HCT116 (cell line): ENCODE measurements around the gene ASCL5. TPM values are rescaled to one million over a fixed set of nuclear protein-coding genes. Genes with fewer than 3 reads are reported as not detected.
A peak's percentile ranks its signal among the peaks of the same experiment; 100 is the strongest.

Source experiments
- ATAC-seq: fragments of 200-7000 bp; cut with Tn5 transposase; 2 replicates; pipeline ENCODE4 v1.9.1; 2020; ENCODE audit warnings: mild to moderate bottlenecking, moderate library complexity
- Bru-seq: library from RNA; stranded (reverse); fragments of 400-500 nt; gene quantifications from one replicate; lab custom pipeline; 2021; lab: Mats Ljungman, UMichigan
- BruChase-seq, 2 experiments: library from RNA; stranded (reverse); fragments of 400-500 nt; gene quantifications; one replicate each; lab custom pipeline; 2021; lab: Mats Ljungman, UMichigan
- BruUV-seq: library from RNA; stranded (reverse); fragments of 400-500 nt; replicated peaks from 2 replicates; lab custom pipeline; 2021; lab: Mats Ljungman, UMichigan
- CTCF ChIA-PET: fragments of 300-600 bp; sonication (Branson Sonifier 250); formaldehyde crosslinking; loops from one replicate; lab custom pipeline; 2021; ENCODE audit warnings: antibody characterized with exemption; lab: Charles Lee
- POLR2A ChIA-PET: fragments of 300-600, 350-600 bp; sonication (Branson Sonifier 250); formaldehyde crosslinking; loops from one replicate; lab custom pipeline; 2021; ENCODE audit warnings: antibody characterized with exemption; lab: Charles Lee
- RAD21 ChIA-PET, 2 experiments: fragments of 300-600 bp; sonication (Branson Sonifier 250); formaldehyde crosslinking; loops; one replicate each; lab custom pipeline; 2023; ENCODE audit warnings: low total read pairs in 2 of 2; ENCODE audit not compliant: uncharacterized antibody in 2 of 2, unreplicated experiment in 2 of 2, low non-redundant PET in 1 of 2; lab: Charles Lee
- DNase-seq: peaks from one replicate; pipeline ENCODE4 v3.0.0-alpha.2; 2010; ENCODE audit warnings: low read depth, low spot score
- H2AFZ ChIP-seq: fragments of 200-600 bp; shearing (Covaris generic), sonication (generic); 2 replicates; pipeline ENCODE4 v1.6.1; 2017; ENCODE audit warnings: low read depth, mixed run types, mixed read lengths, antibody characterized with exemption, low read length; ENCODE audit not compliant: poor library complexity, severe bottlenecking
- H3K27ac ChIP-seq: 2 replicates; pipeline ENCODE4 v1.5.1; 2012; ENCODE audit warnings: low read depth, low read length
- H3K27me3 ChIP-seq: fragments of 200-600 bp; sonication (generic); 2 replicates; pipeline ENCODE4 v1.6.1; 2016; ENCODE audit warnings: mixed run types, low read length, mixed read lengths; ENCODE audit not compliant: insufficient read depth
- H3K36me3 ChIP-seq, 2 experiments: fragments of 200-500 bp in 1 of 2; fragments of 200-600 bp in 1 of 2; sonication (Bioruptor generic) in 1 of 2; sonication (generic) in 1 of 2; 2 replicates each; pipeline versions ENCODE4 v1.5.1 to v1.6.1; 2014 to 2016; ENCODE audit warnings: low read length in 2 of 2, inconsistent platforms in 1 of 2, mixed read lengths in 1 of 2, mixed run types in 1 of 2; ENCODE audit not compliant: insufficient read depth in 2 of 2, control insufficient read depth in 1 of 2
- H3K4me1 ChIP-seq, 2 experiments: fragments of 200-600 bp in 1 of 2; sonication (generic) in 1 of 2; 2 replicates each; pipeline versions ENCODE4 v1.5.1 to v1.6.1; 2012 to 2017; ENCODE audit warnings: low read length in 2 of 2, inconsistent platforms in 1 of 2, mild to moderate bottlenecking in 1 of 2, mixed read lengths in 1 of 2, mixed run types in 1 of 2, moderate library complexity in 1 of 2; ENCODE audit not compliant: insufficient read depth in 2 of 2, control insufficient read depth in 1 of 2
- H3K4me2 ChIP-seq: fragments of 200-600 bp; sonication (generic); 2 replicates; pipeline ENCODE4 v1.6.1; 2017; ENCODE audit warnings: mixed run types, low read length, mixed read lengths
- H3K4me3 ChIP-seq, 2 experiments: fragments of 200-600 bp in 1 of 2; sonication (generic) in 1 of 2; replicated peaks in 1 of 2; 2 replicates each; pipeline ENCODE4 v1.5.1; 2011 to 2016; ENCODE audit warnings: low read length in 2 of 2, control low read depth in 1 of 2, low read depth in 1 of 2, mild to moderate bottlenecking in 1 of 2, mixed read lengths in 1 of 2, mixed run types in 1 of 2
- H3K79me2 ChIP-seq: fragments of 200-600 bp; sonication (generic); 2 replicates; pipeline ENCODE4 v1.6.1; 2017; ENCODE audit warnings: mild to moderate bottlenecking, mixed run types, low read length, moderate library complexity, mixed read lengths; ENCODE audit not compliant: insufficient read depth
- H3K9ac ChIP-seq: fragments of 200-600 bp; sonication (generic); 2 replicates; pipeline ENCODE4 v1.6.1; 2016; ENCODE audit warnings: low read length, mixed read lengths
- H3K9me2 ChIP-seq: fragments of 200-600 bp; sonication (generic), shearing (Covaris generic); 2 replicates; pipeline ENCODE4 v1.6.1; 2017; ENCODE audit warnings: mixed run types, mild to moderate bottlenecking, moderate library complexity; ENCODE audit not compliant: insufficient read depth
- H3K9me3 ChIP-seq, 2 experiments: fragments of 200-500 bp in 1 of 2; fragments of 200-600 bp in 1 of 2; sonication (Bioruptor generic) in 1 of 2; sonication (generic) in 1 of 2; 2 replicates each; pipeline ENCODE4 v1.6.1; 2014 to 2017; ENCODE audit warnings: low read length in 2 of 2, mixed read lengths in 2 of 2, inconsistent platforms in 1 of 2, low read depth in 1 of 2, mild to moderate bottlenecking in 1 of 2, mixed run types in 1 of 2, moderate library complexity in 1 of 2; ENCODE audit not compliant: control insufficient read depth in 1 of 2, insufficient read depth in 1 of 2
- H4K20me1 ChIP-seq: fragments of 200-600 bp; sonication (generic), shearing (Covaris generic); 2 replicates; pipeline ENCODE4 v1.6.1; 2017; ENCODE audit warnings: mixed run types, mild to moderate bottlenecking, moderate library complexity; ENCODE audit not compliant: insufficient read depth
- CBX3 ChIP-seq: IDR thresholded peaks from 2 replicates; pipeline ENCODE4 v1.6.1; 2012; ENCODE audit warnings: low read depth
- ELF1 ChIP-seq: IDR thresholded peaks from 2 replicates; pipeline ENCODE4 v1.6.1; 2012; ENCODE audit warnings: low read depth, borderline replicate concordance
- EZH2 ChIP-seq: fragments of 200-600 bp; sonication (generic); IDR thresholded peaks from 2 replicates; pipeline ENCODE4 v1.6.1; 2017; ENCODE audit warnings: antibody characterized with exemption, mixed run types
- FOSL1 ChIP-seq: IDR thresholded peaks from 2 replicates; pipeline ENCODE4 v1.6.1; 2012; ENCODE audit warnings: low read depth
- JUND ChIP-seq: IDR thresholded peaks from 2 replicates; pipeline ENCODE4 v1.6.1; 2012
- POLR2AphosphoS5 ChIP-seq: IDR thresholded peaks from 2 replicates; pipeline ENCODE4 v1.6.1; 2011; ENCODE audit warnings: mild to moderate bottlenecking, low read depth, low read length, moderate library complexity
- RAD21 ChIP-seq: IDR thresholded peaks from 2 replicates; pipeline ENCODE4 v1.6.1; 2012; ENCODE audit warnings: low read depth, mild to moderate bottlenecking
- SP1 ChIP-seq: IDR thresholded peaks from 2 replicates; pipeline ENCODE4 v1.6.1; 2012; ENCODE audit warnings: low read depth
- SRF ChIP-seq: IDR thresholded peaks from 2 replicates; pipeline ENCODE4 v1.6.1; 2012; ENCODE audit warnings: low read depth
- ZFX ChIP-seq: fragments of 450-650 bp; IDR thresholded peaks from 2 replicates; pipeline ENCODE4 v1.6.1; 2017
- intact Hi-C: fragments of 100-400 bp; cut with micrococcal nuclease; formaldehyde crosslinking; loops from 2 replicates; pipeline ENCODE4 v1.10.0; 2022
- long read RNA-seq: library from polyadenylated mRNA; unstranded; transcript quantifications from one replicate; pipeline ENCODE4 v2.0.0, GENCODE V29; 2021; ENCODE audit not compliant: unreplicated experiment
- polyA plus RNA-seq: library from polyadenylated mRNA; unstranded; fragments of >200 nt; gene quantifications from 2 replicates; pipeline ENCODE4 v1.2.1, GENCODE V29; 2012; ENCODE audit warnings: missing spikeins
- total RNA-seq: library from RNA; stranded (reverse); gene quantifications from one replicate; pipeline ENCODE4 v1.2.1, GENCODE V29; 2021; ENCODE audit not compliant: unreplicated experiment
- TF ChIP-seq, protein P1 (sequence below): IDR thresholded peaks from 2 replicates; pipeline ENCODE4 v1.6.1; 2012
- TF ChIP-seq, protein P2 (sequence below), 3 experiments: fragments of 200-600 bp in 1 of 3; sonication (generic) in 1 of 3; IDR thresholded peaks in 2 of 3; conservative IDR thresholded peaks in 1 of 3; 2 replicates each; pipeline ENCODE4 v1.5.1; 2012 to 2017; ENCODE audit warnings: low read depth in 2 of 3, low read length in 2 of 3, antibody characterized with exemption in 1 of 3, borderline replicate concordance in 1 of 3, control low read depth in 1 of 3, mild to moderate bottlenecking in 1 of 3, mixed read lengths in 1 of 3, mixed run types in 1 of 3, moderate library complexity in 1 of 3; ENCODE audit not compliant: insufficient read depth in 1 of 3
- TF ChIP-seq, protein P3 (sequence below): IDR thresholded peaks from 2 replicates; pipeline ENCODE4 v1.6.1; 2012; ENCODE audit warnings: low read depth

ASCL5 gene, protein sequence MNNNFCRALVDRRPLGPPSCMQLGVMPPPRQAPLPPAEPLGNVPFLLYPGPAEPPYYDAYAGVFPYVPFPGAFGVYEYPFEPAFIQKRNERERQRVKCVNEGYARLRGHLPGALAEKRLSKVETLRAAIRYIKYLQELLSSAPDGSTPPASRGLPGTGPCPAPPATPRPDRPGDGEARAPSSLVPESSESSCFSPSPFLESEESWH
- total RNA-seq (0.15 TPM), Bru-seq, nascent RNA (percentile 24 among the genes with signal in this experiment), BruChase-seq, experiment 1, labeled RNA remaining after a 6-hour chase (percentile 23 among the genes with signal in this experiment), BruChase-seq, experiment 2, labeled RNA remaining after a 2-hour chase (percentile 25 among the genes with signal in this experiment)
- polyA plus RNA-seq: 0.32 and 0.59 TPM in 2 replicates
- long read RNA-seq: 0 reads

DNA sequence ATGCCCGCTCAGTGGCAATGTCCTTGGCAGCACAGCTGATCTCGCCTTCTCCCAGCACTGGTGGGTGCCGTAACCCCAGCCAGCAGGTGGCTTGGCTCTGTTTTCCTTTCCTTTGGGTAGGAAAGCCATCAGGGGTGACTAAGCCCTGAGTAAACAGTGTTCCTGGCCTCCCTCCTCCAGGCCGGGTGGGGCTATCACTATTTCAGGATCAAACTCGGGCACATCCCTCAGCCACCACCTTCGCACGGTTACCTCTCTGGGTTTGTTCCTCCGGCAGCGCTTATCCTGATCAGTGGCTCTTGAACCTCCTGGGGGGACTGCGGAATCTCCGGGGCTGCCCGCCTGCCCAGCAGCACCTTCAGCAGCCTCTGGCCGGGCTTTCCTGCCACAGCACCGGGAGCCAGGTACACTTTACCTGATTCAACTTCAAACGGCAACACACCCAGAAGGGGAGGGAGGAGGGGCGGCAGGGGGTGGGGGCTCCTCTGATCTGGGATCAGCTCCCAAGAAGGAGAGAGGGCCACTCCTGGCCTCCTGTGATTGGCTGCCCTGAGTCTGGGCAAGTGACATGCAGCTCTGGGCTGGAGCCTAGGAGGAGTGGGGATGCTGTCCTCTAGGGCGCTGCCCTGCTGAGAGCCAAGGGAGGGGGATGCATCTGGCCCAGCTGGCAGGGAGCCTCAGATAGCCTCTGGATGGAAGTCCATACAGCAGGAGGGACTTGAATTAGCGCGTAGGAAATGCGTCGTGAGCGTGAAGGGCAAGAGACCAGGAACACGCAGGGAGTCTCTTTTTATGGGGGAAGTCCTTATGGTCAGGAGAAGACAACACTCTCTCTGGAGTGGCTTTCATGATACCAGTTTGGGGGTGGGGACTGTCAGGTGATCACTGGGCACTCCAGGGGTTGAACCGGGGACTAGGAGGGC lies at the start of gene ASCL5:
TSS of gene ASCL5 (minus strand) at position 353 of the 923 bp plus-strand sequence. CDS start 11,812 bp downstream, outside the sequence.
- H4K20me1 ChIP-seq: no peaks in the 10 kb centered on the region
- intact Hi-C loops: loop anchor here (2.0 kb wide), 1 partner anchor 44 kb away; no protein-coding TSS in a partner anchor
- BruUV-seq: no TSS peak
- TF ChIP-seq RAD21 (peak; percentile 41), ZFX (no peak), CBX3 (0 out of 2 replicates have a peak, but pooled peaks have one; percentile 56), JUND (peak; percentile 63), POLR2AphosphoS5 (peak; percentile 44; the same call in 1 of the 2 replicates), SRF (no peak), ELF1 (no peak), FOSL1 (peak; percentile 80), EZH2 (no peak), SP1 (peak; percentile 77)
- TF ChIP-seq, protein P1, sequence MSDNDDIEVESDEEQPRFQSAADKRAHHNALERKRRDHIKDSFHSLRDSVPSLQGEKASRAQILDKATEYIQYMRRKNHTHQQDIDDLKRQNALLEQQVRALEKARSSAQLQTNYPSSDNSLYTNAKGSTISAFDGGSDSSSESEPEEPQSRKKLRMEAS: peak; percentile 49
- TF ChIP-seq, protein P2, sequence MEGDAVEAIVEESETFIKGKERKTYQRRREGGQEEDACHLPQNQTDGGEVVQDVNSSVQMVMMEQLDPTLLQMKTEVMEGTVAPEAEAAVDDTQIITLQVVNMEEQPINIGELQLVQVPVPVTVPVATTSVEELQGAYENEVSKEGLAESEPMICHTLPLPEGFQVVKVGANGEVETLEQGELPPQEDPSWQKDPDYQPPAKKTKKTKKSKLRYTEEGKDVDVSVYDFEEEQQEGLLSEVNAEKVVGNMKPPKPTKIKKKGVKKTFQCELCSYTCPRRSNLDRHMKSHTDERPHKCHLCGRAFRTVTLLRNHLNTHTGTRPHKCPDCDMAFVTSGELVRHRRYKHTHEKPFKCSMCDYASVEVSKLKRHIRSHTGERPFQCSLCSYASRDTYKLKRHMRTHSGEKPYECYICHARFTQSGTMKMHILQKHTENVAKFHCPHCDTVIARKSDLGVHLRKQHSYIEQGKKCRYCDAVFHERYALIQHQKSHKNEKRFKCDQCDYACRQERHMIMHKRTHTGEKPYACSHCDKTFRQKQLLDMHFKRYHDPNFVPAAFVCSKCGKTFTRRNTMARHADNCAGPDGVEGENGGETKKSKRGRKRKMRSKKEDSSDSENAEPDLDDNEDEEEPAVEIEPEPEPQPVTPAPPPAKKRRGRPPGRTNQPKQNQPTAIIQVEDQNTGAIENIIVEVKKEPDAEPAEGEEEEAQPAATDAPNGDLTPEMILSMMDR (IDR thresholded peaks at IDR 0.05 in 2 of 3, conservative IDR thresholded peaks at IDR 0.05 in 1 of 3; ENCODE audit: borderline replicate concordance in 1 of 3, insufficient read depth in 1 of 3, low read depth in 2 of 3, low read length in 2 of 3): peak in 2 of 3 experiments; percentile 39 to 46; a peak in 4 of 6 replicates
- TF ChIP-seq, protein P3, sequence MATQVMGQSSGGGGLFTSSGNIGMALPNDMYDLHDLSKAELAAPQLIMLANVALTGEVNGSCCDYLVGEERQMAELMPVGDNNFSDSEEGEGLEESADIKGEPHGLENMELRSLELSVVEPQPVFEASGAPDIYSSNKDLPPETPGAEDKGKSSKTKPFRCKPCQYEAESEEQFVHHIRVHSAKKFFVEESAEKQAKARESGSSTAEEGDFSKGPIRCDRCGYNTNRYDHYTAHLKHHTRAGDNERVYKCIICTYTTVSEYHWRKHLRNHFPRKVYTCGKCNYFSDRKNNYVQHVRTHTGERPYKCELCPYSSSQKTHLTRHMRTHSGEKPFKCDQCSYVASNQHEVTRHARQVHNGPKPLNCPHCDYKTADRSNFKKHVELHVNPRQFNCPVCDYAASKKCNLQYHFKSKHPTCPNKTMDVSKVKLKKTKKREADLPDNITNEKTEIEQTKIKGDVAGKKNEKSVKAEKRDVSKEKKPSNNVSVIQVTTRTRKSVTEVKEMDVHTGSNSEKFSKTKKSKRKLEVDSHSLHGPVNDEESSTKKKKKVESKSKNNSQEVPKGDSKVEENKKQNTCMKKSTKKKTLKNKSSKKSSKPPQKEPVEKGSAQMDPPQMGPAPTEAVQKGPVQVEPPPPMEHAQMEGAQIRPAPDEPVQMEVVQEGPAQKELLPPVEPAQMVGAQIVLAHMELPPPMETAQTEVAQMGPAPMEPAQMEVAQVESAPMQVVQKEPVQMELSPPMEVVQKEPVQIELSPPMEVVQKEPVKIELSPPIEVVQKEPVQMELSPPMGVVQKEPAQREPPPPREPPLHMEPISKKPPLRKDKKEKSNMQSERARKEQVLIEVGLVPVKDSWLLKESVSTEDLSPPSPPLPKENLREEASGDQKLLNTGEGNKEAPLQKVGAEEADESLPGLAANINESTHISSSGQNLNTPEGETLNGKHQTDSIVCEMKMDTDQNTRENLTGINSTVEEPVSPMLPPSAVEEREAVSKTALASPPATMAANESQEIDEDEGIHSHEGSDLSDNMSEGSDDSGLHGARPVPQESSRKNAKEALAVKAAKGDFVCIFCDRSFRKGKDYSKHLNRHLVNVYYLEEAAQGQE: no peak
- H3K9me2 ChIP-seq: no peaks in the 10 kb centered on the region
- peak; percentile 72 for DNase-seq
- H3K36me3 ChIP-seq: no peaks in the 10 kb centered on the region
- ChIA-PET POLR2A (interaction anchor here (1.1 kb wide), 1 partner anchor 12 kb away, joined by 3 read pairs; no protein-coding TSS in a partner anchor), RAD21 (no interaction called here), CTCF (interaction anchor here (0.8 to 1.8 kb wide), 8 partner anchors 14 to 221 kb away, joined by 3 to 7 read pairs (median 4); partner anchors contain the start of gene TMEM9)
- no peaks in the 10 kb centered on the region for H3K79me2 ChIP-seq
- no peaks in the 10 kb centered on the region for H3K9me3 ChIP-seq
- H2AFZ ChIP-seq: peak within 1 kb of the TSS; percentile 38
- H3K27me3 ChIP-seq: peaks cover 17% of the 10 kb centered on the region; the same call in 1 of the 2 replicates
- peak within 1 kb of the TSS; percentile 28 to 55 for H3K4me3 ChIP-seq
- peak within 1 kb of the TSS; percentile 85 for H3K4me2 ChIP-seq
- peak within 1 kb of the TSS; percentile 42; the same call in 1 of the 2 replicates for H3K27ac ChIP-seq
- H3K9ac ChIP-seq: peak within 1 kb of the TSS; percentile 43
- H3K4me1 ChIP-seq: peaks cover 13 to 30% of the 10 kb centered on the region in 2 experiments
- peak; percentile 88 for ATAC-seq
